ENCODE data around the gene ICAM3.
"Not testable (repeated sequence)": the region's sequence is repeated elsewhere in the genome, so short reads cannot be mapped to it uniquely, and the experiment has no call there.

The ICAM3 gene

GRCh38 chr19:10368101-10368803, 28.8 kb upstream of the ICAM3 start:
- H3K36me3 ChIP-seq (ENCODE audit: control insufficient read depth, insufficient read depth, low read length), result peaks cover 71% of the 10 kb centered on the region
- no peak overlapping the region for H3K27ac ChIP-seq (ENCODE audit: low read depth, low read length, severe bottlenecking)
- no peaks in the 10 kb centered on the region for H3K9me3 ChIP-seq (ENCODE audit: control insufficient read depth, low read length)
- H3K4me1 ChIP-seq (ENCODE audit: control insufficient read depth, insufficient read depth, low read length, poor library complexity, severe bottlenecking), result no peaks in the 10 kb centered on the region
- H3K4me3 ChIP-seq (ENCODE audit: extremely low read depth, insufficient read depth, low read length, poor library complexity, severe bottlenecking), result no peak overlapping the region
- 96% methylated on average over 14 to 15 of the region's 15 CpGs for WGBS, 2 experiments (ENCODE audit: insufficient coverage in 2 of 2)

GRCh38 chr19:10366950-10367512, 27.6 kb upstream of the ICAM3 start:
- H3K4me3 ChIP-seq (ENCODE audit: extremely low read depth, insufficient read depth, low read length, poor library complexity, severe bottlenecking); H3K4me1 ChIP-seq (ENCODE audit: control insufficient read depth, insufficient read depth, low read length, poor library complexity, severe bottlenecking); H3K9me3 ChIP-seq (ENCODE audit: control insufficient read depth, low read length); H3K27ac ChIP-seq (ENCODE audit: low read depth, low read length, severe bottlenecking): not testable (repeated sequence)
- 88 to 97% methylated on average over 4 of the region's 4 CpGs for WGBS, 2 experiments (ENCODE audit: insufficient coverage in 2 of 2)
- peaks cover 73% of the 10 kb centered on the region for H3K36me3 ChIP-seq (ENCODE audit: control insufficient read depth, insufficient read depth, low read length)

GRCh38 chr19:10365518-10365917, 26.1 kb upstream of the ICAM3 start:
- Histone ChIP-seq H3K4me1 (ENCODE audit: control insufficient read depth, insufficient read depth, low read length, poor library complexity, severe bottlenecking) (no peaks in the 10 kb centered on the region), H3K9me3 (ENCODE audit: control insufficient read depth, low read length) (no peaks in the 10 kb centered on the region), H3K4me3 (ENCODE audit: extremely low read depth, insufficient read depth, low read length, poor library complexity, severe bottlenecking) (no peak overlapping the region), H3K36me3 (ENCODE audit: control insufficient read depth, insufficient read depth, low read length) (peaks cover 69% of the 10 kb centered on the region), H3K27ac (ENCODE audit: low read depth, low read length, severe bottlenecking) (no peak overlapping the region)
- whole genome bisulfite sequencing, 2 experiments (ENCODE audit: insufficient coverage in 2 of 2), result 95 to 97% methylated on average over 22 of the region's 23 CpGs

- Histone ChIP-seq H3K4me1 (ENCODE audit: control insufficient read depth, insufficient read depth, low read length, poor library complexity, severe bottlenecking) (no peaks in the 10 kb centered on the region), H3K36me3 (ENCODE audit: control insufficient read depth, insufficient read depth, low read length) (peaks cover 68% of the 10 kb centered on the region), H3K27ac (ENCODE audit: low read depth, low read length, severe bottlenecking) (no peak overlapping the region), H3K4me3 (ENCODE audit: extremely low read depth, insufficient read depth, low read length, poor library complexity, severe bottlenecking) (no peak overlapping the region), H3K9me3 (ENCODE audit: control insufficient read depth, low read length) (no peaks in the 10 kb centered on the region)
- 92 to 94% methylated on average over 17 to 19 of the region's 19 CpGs for WGBS, 2 experiments (ENCODE audit: insufficient coverage in 2 of 2)
Measured at GRCh38 chr19:10364644-10365043, 25.2 kb upstream of the ICAM3 start.

- no peaks in the 10 kb centered on the region for H3K4me1 ChIP-seq (ENCODE audit: control insufficient read depth, insufficient read depth, low read length, poor library complexity, severe bottlenecking)
- H3K9me3 ChIP-seq (ENCODE audit: control insufficient read depth, low read length), result no peaks in the 10 kb centered on the region
- peaks cover 68% of the 10 kb centered on the region for H3K36me3 ChIP-seq (ENCODE audit: control insufficient read depth, insufficient read depth, low read length)
- H3K4me3 ChIP-seq (ENCODE audit: extremely low read depth, insufficient read depth, low read length, poor library complexity, severe bottlenecking), result no peak overlapping the region
- WGBS, 2 experiments (ENCODE audit: insufficient coverage in 2 of 2), result 79 to 92% methylated on average over 9 to 10 of the region's 12 CpGs
- H3K27ac ChIP-seq (ENCODE audit: low read depth, low read length, severe bottlenecking), result no peak overlapping the region
Measured at GRCh38 chr19:10363789-10364281, 24.4 kb upstream of the ICAM3 start.

GRCh38 chr19:10362259-10362658, 22.8 kb upstream of the ICAM3 start:
- Histone ChIP-seq H3K36me3 (ENCODE audit: control insufficient read depth, insufficient read depth, low read length) (peaks cover 67% of the 10 kb centered on the region), H3K9me3 (ENCODE audit: control insufficient read depth, low read length) (no peaks in the 10 kb centered on the region), H3K27ac (ENCODE audit: low read depth, low read length, severe bottlenecking) (no peak overlapping the region), H3K4me1 (ENCODE audit: control insufficient read depth, insufficient read depth, low read length, poor library complexity, severe bottlenecking) (no peaks in the 10 kb centered on the region), H3K4me3 (ENCODE audit: extremely low read depth, insufficient read depth, low read length, poor library complexity, severe bottlenecking) (no peak overlapping the region)
- 94 to 95% methylated on average over 18 of the region's 18 CpGs for WGBS, 2 experiments (ENCODE audit: insufficient coverage in 2 of 2)

GRCh38 chr19:10361569-10362011, 22.2 kb upstream of the ICAM3 start:
- H3K36me3 ChIP-seq (ENCODE audit: control insufficient read depth, insufficient read depth, low read length), result peaks cover 63% of the 10 kb centered on the region
- no peak overlapping the region for H3K27ac ChIP-seq (ENCODE audit: low read depth, low read length, severe bottlenecking)
- H3K4me1 ChIP-seq (ENCODE audit: control insufficient read depth, insufficient read depth, low read length, poor library complexity, severe bottlenecking), result no peaks in the 10 kb centered on the region
- H3K4me3 ChIP-seq (ENCODE audit: extremely low read depth, insufficient read depth, low read length, poor library complexity, severe bottlenecking), result no peak overlapping the region
- H3K9me3 ChIP-seq (ENCODE audit: control insufficient read depth, low read length), result no peaks in the 10 kb centered on the region
- 87 to 91% methylated on average over 15 of the region's 16 CpGs for WGBS, 2 experiments (ENCODE audit: insufficient coverage in 2 of 2)

- H3K4me3 ChIP-seq (ENCODE audit: extremely low read depth, insufficient read depth, low read length, poor library complexity, severe bottlenecking), result no peak overlapping the region
- no peak overlapping the region for H3K27ac ChIP-seq (ENCODE audit: low read depth, low read length, severe bottlenecking)
- peaks cover 5% of the 10 kb centered on the region for H3K4me1 ChIP-seq (ENCODE audit: control insufficient read depth, insufficient read depth, low read length, poor library complexity, severe bottlenecking)
- no peaks in the 10 kb centered on the region for H3K9me3 ChIP-seq (ENCODE audit: control insufficient read depth, low read length)
- H3K36me3 ChIP-seq (ENCODE audit: control insufficient read depth, insufficient read depth, low read length), result peaks cover 53% of the 10 kb centered on the region
- 96 to 97% methylated on average over 10 to 12 of the region's 12 CpGs for WGBS, 2 experiments (ENCODE audit: insufficient coverage in 2 of 2)
Measured at GRCh38 chr19:10356431-10356830, 17.0 kb upstream of the ICAM3 start.

GRCh38 chr19:10353793-10354391, 14.5 kb upstream of the ICAM3 start:
- WGBS, 2 experiments (ENCODE audit: insufficient coverage in 2 of 2), result 61 to 62% methylated on average over 28 to 32 of the region's 32 CpGs
- H3K27ac ChIP-seq (ENCODE audit: low read depth, low read length, severe bottlenecking), result peak overlapping the region; percentile 41
- no peaks in the 10 kb centered on the region for H3K9me3 ChIP-seq (ENCODE audit: control insufficient read depth, low read length)
- H3K36me3 ChIP-seq (ENCODE audit: control insufficient read depth, insufficient read depth, low read length), result peaks cover 52% of the 10 kb centered on the region
- peaks cover 5% of the 10 kb centered on the region for H3K4me1 ChIP-seq (ENCODE audit: control insufficient read depth, insufficient read depth, low read length, poor library complexity, severe bottlenecking)
- peak overlapping the region; percentile 14 for H3K4me3 ChIP-seq (ENCODE audit: extremely low read depth, insufficient read depth, low read length, poor library complexity, severe bottlenecking)

- Histone ChIP-seq H3K27ac (ENCODE audit: low read depth, low read length, severe bottlenecking) (peak overlapping the region; percentile 53), H3K4me3 (ENCODE audit: extremely low read depth, insufficient read depth, low read length, poor library complexity, severe bottlenecking) (peak overlapping the region; percentile 14), H3K36me3 (ENCODE audit: control insufficient read depth, insufficient read depth, low read length) (peaks cover 46% of the 10 kb centered on the region), H3K4me1 (ENCODE audit: control insufficient read depth, insufficient read depth, low read length, poor library complexity, severe bottlenecking) (peaks cover 5% of the 10 kb centered on the region), H3K9me3 (ENCODE audit: control insufficient read depth, low read length) (no peaks in the 10 kb centered on the region)
- WGBS, 2 experiments (ENCODE audit: insufficient coverage in 2 of 2), result 52 to 55% methylated on average over 56 to 61 of the region's 63 CpGs
Measured at GRCh38 chr19:10352764-10353671, 13.6 kb upstream of the ICAM3 start.

Data from mesodermal cell (in vitro differentiated cells).